Activated CD4-positive, alpha-beta T cell treated with anti-CD3 and anti-CD28 coated beads, Interleukin-2, amount 50 U/mL, for 24 hours (primary cell): ENCODE data around the gene PTGES3L.

Source experiments
- DNase-seq, 2 donors: peaks; one replicate each; pipeline ENCODE4 v3.0.0-alpha.2; 2020; ENCODE audit warnings: low read depth in 1 of 2, low spot score in 1 of 2

PTGES3L gene

DNA sequence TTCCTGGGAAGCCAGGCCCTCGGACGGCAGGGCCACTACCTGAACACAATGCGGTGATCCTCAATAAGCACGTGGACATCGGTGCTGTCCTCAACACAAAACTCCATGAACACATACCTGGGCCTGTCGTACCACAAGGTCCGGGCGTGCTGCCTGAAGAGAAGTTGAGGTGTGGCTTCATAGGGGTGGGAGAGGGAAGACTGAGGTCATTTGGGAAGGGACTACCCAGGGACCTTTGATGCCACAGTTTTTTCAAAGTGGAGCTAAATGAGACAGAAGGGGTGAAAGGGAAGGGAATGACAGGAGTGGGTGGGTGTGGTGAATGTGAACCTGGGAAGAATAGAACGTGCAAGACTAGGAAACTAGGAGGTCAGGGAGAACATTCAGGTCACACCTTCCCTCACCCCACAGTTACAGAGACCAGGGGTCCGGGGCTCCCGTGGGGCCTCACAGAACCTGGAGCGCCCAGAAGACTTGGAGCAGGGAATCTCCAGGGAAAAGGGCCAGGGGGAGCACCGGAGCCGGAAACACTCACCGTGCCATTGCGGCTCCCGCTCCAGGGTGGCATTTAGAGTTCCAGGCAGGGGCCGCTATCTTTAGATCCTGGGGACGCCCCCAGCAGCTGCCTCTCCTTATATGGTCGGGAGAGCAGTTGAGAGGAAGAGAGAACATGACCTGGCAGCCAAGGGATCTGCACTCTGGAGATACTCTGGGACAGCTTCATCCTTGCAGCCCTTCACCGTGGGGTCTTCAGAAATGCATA, at the start of gene PTGES3L:
PTGES3L (minus strand) TSS at position 570 of the 763 bp plus-strand sequence; CDS start at position 543, 27 bp downstream.
- DNase-seq = no peak

- no peak for DNase-seq
Observed at GRCh38 chr17:43028221-43028861, 48.5 kb upstream of the PTGES3L start.

GRCh38 chr17:43027091-43028032, 47.5 kb upstream of the PTGES3L start:
- no peak for DNase-seq

DNA sequence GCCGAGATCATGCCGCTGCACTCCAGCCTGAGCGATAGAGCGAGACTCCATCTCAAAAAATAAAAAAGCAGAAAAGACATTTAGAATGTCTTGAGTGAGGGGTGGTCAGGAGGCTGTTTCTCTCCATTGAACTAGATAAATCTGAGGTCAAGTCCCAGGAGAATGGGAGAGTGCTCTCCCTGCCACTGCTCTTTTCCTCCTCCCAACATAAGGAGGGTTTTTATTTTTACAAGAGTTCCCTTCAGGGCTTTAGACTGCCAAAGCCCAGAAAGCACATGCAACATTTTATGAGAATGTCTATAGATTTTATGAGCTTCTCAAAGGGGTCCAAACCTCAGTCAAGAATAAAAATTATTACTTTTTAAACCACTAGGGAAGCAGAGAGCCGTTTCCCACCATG, 46.7 kb upstream of the PTGES3L start:
- DNase-seq = no peak

GRCh38 chr17:43025766-43026537, 46.1 kb upstream of the PTGES3L start:
- DNase-seq = no peak

- no peak for DNase-seq
Observed at GRCh38 chr17:43025290-43025657, 45.4 kb upstream of the PTGES3L start.

- DNase-seq = peak; percentile 58 to 73
Observed at GRCh38 chr17:43024407-43025289, 44.8 kb upstream of the PTGES3L start, which contains the start of gene RND2. Gene RND2, plus strand, starts transcription at chr17:43025231. Its CDS starts 117 bp downstream, at chr17:43025348.

- no peak for DNase-seq
Observed at GRCh38 chr17:43021741-43022512, 42.0 kb upstream of the PTGES3L start, which contains the start of gene VAT1. Gene VAT1, minus strand, starts transcription at chr17:43022385. Its CDS starts 63 bp downstream, at chr17:43022322.

DNA sequence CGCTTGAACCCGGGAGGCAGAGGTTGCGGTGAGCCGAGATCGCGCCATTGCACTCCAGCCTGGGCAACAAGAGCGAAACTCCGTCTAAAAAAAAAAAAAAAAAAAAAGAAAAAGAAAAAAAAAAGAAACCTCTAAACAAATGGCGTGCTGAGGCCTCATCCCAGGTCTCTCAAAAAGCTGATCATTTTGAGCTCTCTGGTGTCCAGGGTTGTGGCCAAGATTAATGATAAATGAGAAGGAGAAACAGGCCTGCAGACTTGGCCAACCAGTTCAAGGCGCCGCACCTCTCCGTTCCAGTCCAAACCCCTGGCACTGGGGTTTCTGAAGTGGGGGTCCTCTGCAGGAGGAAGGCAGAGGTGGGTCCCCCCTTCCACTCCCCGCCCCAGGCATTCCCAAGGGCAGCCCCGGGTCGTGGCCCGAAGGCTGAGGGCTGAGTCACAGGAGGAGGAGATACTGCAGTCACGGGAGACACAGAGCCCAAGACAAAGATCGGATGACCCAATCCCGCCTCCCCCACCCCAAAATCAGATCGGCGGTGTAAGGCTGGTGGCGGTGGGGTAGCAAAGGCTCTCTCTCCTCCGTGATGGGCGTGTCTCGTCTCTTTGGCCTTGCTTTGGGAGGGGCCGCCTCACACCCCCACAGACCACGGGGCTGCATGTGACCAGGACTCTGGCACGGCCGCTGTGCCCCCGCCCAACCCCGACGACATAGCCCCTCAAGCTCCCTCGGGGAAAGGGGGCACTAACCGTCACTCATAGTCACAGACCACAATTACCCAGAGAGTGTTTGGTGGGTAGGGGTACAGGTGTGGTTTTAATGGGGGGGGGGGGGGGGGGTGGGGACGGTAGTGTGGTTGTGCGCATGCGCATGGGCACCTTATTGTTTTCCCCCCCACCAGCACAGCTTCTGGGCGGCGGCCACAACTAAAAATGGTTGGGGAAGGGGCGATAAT, 41.2 kb upstream of the PTGES3L start:
- no peak for DNase-seq

- DNase-seq = no peak
Observed at GRCh38 chr17:43020030-43020621, 40.2 kb upstream of the PTGES3L start.

DNA sequence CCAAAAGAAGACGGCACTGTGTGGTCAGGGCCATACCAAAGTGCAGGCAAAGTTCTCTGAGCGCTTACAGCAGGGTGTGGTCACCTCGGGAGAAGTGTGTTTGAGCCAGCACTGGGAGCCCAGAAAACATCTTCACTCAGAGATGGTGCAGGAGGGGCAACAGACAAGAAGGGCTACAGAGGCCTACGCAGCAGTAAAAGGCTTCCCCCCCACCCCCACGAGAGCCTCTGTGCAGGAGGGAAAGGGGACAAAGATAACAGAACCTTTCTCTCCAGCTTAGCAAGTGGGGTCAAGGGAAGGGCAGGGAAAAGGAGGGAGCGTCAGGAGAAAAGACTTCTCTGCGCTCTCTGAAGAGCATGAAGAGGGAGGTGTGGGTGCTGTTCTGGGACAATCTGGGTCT, 39.5 kb upstream of the PTGES3L start:
- DNase-seq = no peak

- DNase-seq = no peak
Observed at GRCh38 chr17:43018932-43019331, 39.1 kb upstream of the PTGES3L start.

GRCh38 chr17:43018008-43018853, 38.4 kb upstream of the PTGES3L start:
- no peak for DNase-seq

DNA sequence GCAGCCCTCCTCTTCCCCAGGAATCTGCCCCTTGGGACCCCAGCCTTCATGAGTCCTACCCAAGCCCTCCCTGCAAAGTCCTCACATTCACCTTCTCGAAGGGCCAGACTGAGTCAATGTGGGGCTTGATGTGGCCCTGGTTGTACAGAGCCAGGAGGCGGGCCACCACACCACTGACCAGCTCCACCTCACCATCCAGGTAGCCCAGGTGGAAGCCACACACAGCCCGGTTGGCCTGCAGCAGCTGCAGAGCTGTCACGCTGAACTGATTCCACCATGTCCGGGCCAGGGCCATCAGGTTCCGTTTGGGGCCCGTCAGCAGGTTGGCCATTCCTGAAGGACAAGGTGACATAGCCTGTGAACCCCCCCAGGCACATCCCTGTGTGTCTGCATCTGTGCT, 36.3 kb upstream of the PTGES3L start:
- DNase-seq = no peak

- no peak for DNase-seq
Observed at GRCh38 chr17:43015579-43015978, 35.7 kb upstream of the PTGES3L start.
